Activated CD8-positive, alpha-beta memory T cell treated with anti-CD3 and anti-CD28 coated beads, Interleukin-2, amount 10 ng/mL, durations not matched to agents 7 days and 5 days (primary cell): ENCODE measurements around the gene HNF1A. TPM values are rescaled to one million over a fixed set of nuclear protein-coding genes. Genes with fewer than 3 reads are reported as not detected.
A peak's percentile ranks its signal among the peaks of the same experiment; 100 is the strongest.

Experiments used
- ATAC-seq: fragments of 150-1000 bp; cut with Tn5 transposase; one replicate; pipeline ENCODE4 v1.10.0; 2021; ENCODE audit warnings: moderate library complexity
- CTCF ChIA-PET: fragments of 350-600 bp; sonication (Branson Sonifier 250); formaldehyde crosslinking; loops from one replicate; lab custom pipeline; 2021; ENCODE audit warnings: antibody characterized with exemption; lab: Charles Lee
- DNase-seq: peaks from one replicate; pipeline ENCODE4 v3.0.0-alpha.2; 2020
- H3K27ac Mint-ChIP-seq: one replicate; pipeline ENCODE4 v1.8.0; 2021; ENCODE audit warnings: mild to moderate bottlenecking, mixed read lengths
- H3K27me3 Mint-ChIP-seq: one replicate; pipeline ENCODE4 v1.8.0; 2021; ENCODE audit warnings: mixed read lengths
- H3K36me3 Mint-ChIP-seq: one replicate; pipeline ENCODE4 v1.8.0; 2021; ENCODE audit warnings: mild to moderate bottlenecking, mixed read lengths
- H3K4me1 Mint-ChIP-seq: one replicate; pipeline ENCODE4 v1.8.0; 2021; ENCODE audit warnings: mixed read lengths
- H3K4me3 Mint-ChIP-seq: one replicate; pipeline ENCODE4 v1.8.0; 2021; ENCODE audit warnings: mild to moderate bottlenecking, moderate library complexity, mixed read lengths
- H3K9me3 Mint-ChIP-seq: one replicate; pipeline ENCODE4 v1.8.0; 2022; ENCODE audit warnings: low read depth, mixed read lengths
- total RNA-seq, 2 experiments: library from RNA; stranded (reverse); gene quantifications; one replicate each; pipeline ENCODE4 v1.2.3, GENCODE V29; 2021

The HNF1A gene
- total RNA-seq, 2 experiments from 2014 or later, result not detected

GRCh38 chr12:120997448-120997847, 19.1 kb downstream of the HNF1A start:
- CTCF ChIA-PET, result no interaction called here
- Mint-ChIP-seq H3K27me3 (peaks cover 4% of the 10 kb centered on the region), H3K4me1 (no peaks in the 10 kb centered on the region), H3K9me3 (no peaks in the 10 kb centered on the region), H3K36me3 (no peaks in the 10 kb centered on the region), H3K27ac (no peak overlapping the region), H3K4me3 (no peak overlapping the region)
- DNase-seq (no peak), ATAC-seq (no peak)

GRCh38 chr12:120998435-120998834, 20.1 kb downstream of the HNF1A start:
- Mint-ChIP-seq H3K36me3 (peaks cover 3% of the 10 kb centered on the region), H3K27ac (no peak overlapping the region), H3K4me1 (no peaks in the 10 kb centered on the region), H3K4me3 (no peak overlapping the region), H3K27me3 (peaks cover 4% of the 10 kb centered on the region), H3K9me3 (no peaks in the 10 kb centered on the region)
- CTCF ChIA-PET, result interaction anchor here (0.6 kb wide), 1 partner anchor 299 kb away, joined by 3 read pairs; no protein-coding TSS in a partner anchor
- no peak for DNase-seq
- no peak for ATAC-seq

GRCh38 chr12:120999191-121000120, 21.1 kb downstream of the HNF1A start:
- Mint-ChIP-seq H3K4me3 (no peak overlapping the region), H3K36me3 (peaks cover 6% of the 10 kb centered on the region), H3K4me1 (no peaks in the 10 kb centered on the region), H3K9me3 (no peaks in the 10 kb centered on the region), H3K27me3 (peaks cover 4% of the 10 kb centered on the region), H3K27ac (no peak overlapping the region)
- DNase-seq (no peak), ATAC-seq (no peak)
- CTCF ChIA-PET, result no interaction called here

- ATAC-seq (no peak), DNase-seq (no peak)
- CTCF ChIA-PET, result no interaction called here
- Mint-ChIP-seq H3K9me3 (no peaks in the 10 kb centered on the region), H3K27ac (no peak overlapping the region), H3K27me3 (no peaks in the 10 kb centered on the region), H3K4me3 (no peak overlapping the region), H3K4me1 (peaks cover 4% of the 10 kb centered on the region), H3K36me3 (peaks cover 8% of the 10 kb centered on the region)
These were observed 22.2 kb downstream of the HNF1A start for GRCh38 chr12:121000530-121000929.

- no peak overlapping the region for H3K4me3 Mint-ChIP-seq
- peaks cover 4% of the 10 kb centered on the region for H3K4me1 Mint-ChIP-seq
- no peak overlapping the region for H3K27ac Mint-ChIP-seq
- CTCF ChIA-PET, result interaction anchor here (1.1 to 1.9 kb wide), 2 partner anchors 29 to 60 kb away, joined by 3 to 5 read pairs; no protein-coding TSS in a partner anchor
- H3K36me3 Mint-ChIP-seq, result peaks cover 9% of the 10 kb centered on the region
- H3K9me3 Mint-ChIP-seq, result no peaks in the 10 kb centered on the region
- no peaks in the 10 kb centered on the region for H3K27me3 Mint-ChIP-seq
- no peak for DNase-seq
- ATAC-seq, result no peak
These were observed 22.7 kb downstream of the HNF1A start for GRCh38 chr12:121001060-121001459.

- CTCF ChIA-PET, result interaction anchor here (1.1 to 1.9 kb wide), 2 partner anchors 30 to 59 kb away, joined by 3 to 5 read pairs; no protein-coding TSS in a partner anchor
- ATAC-seq (no peak), DNase-seq (no peak)
- H3K4me3 Mint-ChIP-seq, result no peak overlapping the region
- no peaks in the 10 kb centered on the region for H3K9me3 Mint-ChIP-seq
- peaks cover 4% of the 10 kb centered on the region for H3K4me1 Mint-ChIP-seq
- no peaks in the 10 kb centered on the region for H3K27me3 Mint-ChIP-seq
- H3K36me3 Mint-ChIP-seq, result peaks cover 12% of the 10 kb centered on the region
- H3K27ac Mint-ChIP-seq, result no peak overlapping the region
These were observed 23.6 kb downstream of the HNF1A start for GRCh38 chr12:121001841-121002483.

GRCh38 chr12:121003650-121004049, 25.3 kb downstream of the HNF1A start:
- no peak for DNase-seq
- Mint-ChIP-seq H3K4me3 (no peak overlapping the region), H3K27ac (no peak overlapping the region), H3K4me1 (peaks cover 4% of the 10 kb centered on the region), H3K9me3 (no peaks in the 10 kb centered on the region), H3K36me3 (peaks cover 17% of the 10 kb centered on the region), H3K27me3 (no peaks in the 10 kb centered on the region)
- CTCF ChIA-PET, result interaction anchor here (0.8 to 3.1 kb wide), 6 partner anchors 57 to 378 kb away, joined by 3 to 19 read pairs (median 3); no protein-coding TSS in a partner anchor
- no peak for ATAC-seq

GRCh38 chr12:121004253-121004815, 26.0 kb downstream of the HNF1A start:
- Mint-ChIP-seq H3K9me3 (no peaks in the 10 kb centered on the region), H3K27ac (no peak overlapping the region), H3K27me3 (no peaks in the 10 kb centered on the region), H3K4me1 (peaks cover 4% of the 10 kb centered on the region), H3K4me3 (no peak overlapping the region), H3K36me3 (peaks cover 17% of the 10 kb centered on the region)
- CTCF ChIA-PET, result interaction anchor here (0.8 to 3.1 kb wide), 7 partner anchors 32 to 378 kb away, joined by 3 to 19 read pairs (median 3); no protein-coding TSS in a partner anchor
- ATAC-seq, result no peak
- no peak for DNase-seq

- peak; percentile 82 for ATAC-seq
- Mint-ChIP-seq H3K4me1 (peaks cover 4% of the 10 kb centered on the region), H3K27me3 (no peaks in the 10 kb centered on the region), H3K27ac (peak overlapping the region; percentile 63), H3K36me3 (peaks cover 18% of the 10 kb centered on the region), H3K4me3 (no peak overlapping the region), H3K9me3 (no peaks in the 10 kb centered on the region)
- DNase-seq, result peak; percentile 70
- CTCF ChIA-PET, result interaction anchor here (0.6 to 3.1 kb wide), 19 partner anchors 11 to 388 kb away, joined by 3 to 19 read pairs (median 4); partner anchors contain the start of gene C12orf43
These were observed 27.0 kb downstream of the HNF1A start for GRCh38 chr12:121005346-121005815.

- H3K27me3 Mint-ChIP-seq, result no peaks in the 10 kb centered on the region
- H3K27ac Mint-ChIP-seq, result no peak overlapping the region
- no peak for DNase-seq
- H3K36me3 Mint-ChIP-seq, result peaks cover 20% of the 10 kb centered on the region
- peaks cover 7% of the 10 kb centered on the region for H3K4me1 Mint-ChIP-seq
- CTCF ChIA-PET, result no interaction called here
- H3K9me3 Mint-ChIP-seq, result no peaks in the 10 kb centered on the region
- ATAC-seq, result no peak
- H3K4me3 Mint-ChIP-seq, result no peak overlapping the region
These were observed 30.2 kb downstream of the HNF1A start for GRCh38 chr12:121008347-121009098.

- Mint-ChIP-seq H3K27ac (no peak overlapping the region), H3K36me3 (peaks cover 17% of the 10 kb centered on the region), H3K27me3 (no peaks in the 10 kb centered on the region), H3K4me3 (no peak overlapping the region), H3K9me3 (no peaks in the 10 kb centered on the region), H3K4me1 (peaks cover 11% of the 10 kb centered on the region)
- DNase-seq, result no peak
- CTCF ChIA-PET, result interaction anchor here (1.5 kb wide), 1 partner anchor 153 kb away, joined by 4 read pairs; no protein-coding TSS in a partner anchor
- ATAC-seq, result no peak
These were observed 31.4 kb downstream of the HNF1A start for GRCh38 chr12:121009741-121010140.

GRCh38 chr12:121010860-121011259, 32.5 kb downstream of the HNF1A start:
- H3K4me1 Mint-ChIP-seq, result peaks cover 16% of the 10 kb centered on the region
- H3K9me3 Mint-ChIP-seq, result no peaks in the 10 kb centered on the region
- H3K36me3 Mint-ChIP-seq, result peaks cover 14% of the 10 kb centered on the region
- no peak overlapping the region for H3K4me3 Mint-ChIP-seq
- ATAC-seq, result no peak
- CTCF ChIA-PET, result interaction anchor here (1.3 kb wide), 1 partner anchor 9 kb away, joined by 4 read pairs; no protein-coding TSS in a partner anchor
- no peak overlapping the region for H3K27ac Mint-ChIP-seq
- no peaks in the 10 kb centered on the region for H3K27me3 Mint-ChIP-seq
- no peak for DNase-seq
